Measurements from ENCODE around the gene SVOP.
"Not testable (repeated sequence)": the region's sequence is repeated elsewhere in the genome, so short reads cannot be mapped to it uniquely, and the experiment has no call there.

Gene SVOP

GRCh38 chr12:109029411-109029810 lies 8.5 kb upstream of the SVOP start:
- no peak for DNase-seq (ENCODE audit: low spot score)

GRCh38 chr12:109028624-109029023 lies 7.8 kb upstream of the SVOP start:
- not testable (repeated sequence) for DNase-seq (ENCODE audit: low spot score)

GRCh38 chr12:109027767-109028166 lies 6.9 kb upstream of the SVOP start:
- DNase-seq (ENCODE audit: low spot score), result no peak

GRCh38 chr12:109020146-109020795 lies 597 bp downstream of the SVOP start:
- DNase-seq (ENCODE audit: low spot score), result no peak

- no peak for DNase-seq (ENCODE audit: low spot score)
Measured at GRCh38 chr12:109018296-109018695, 2.6 kb downstream of the SVOP start.

- DNase-seq (ENCODE audit: low spot score), result no peak
Measured at GRCh38 chr12:109016978-109017377, 3.9 kb downstream of the SVOP start.

GRCh38 chr12:109016016-109016415 lies 4.9 kb downstream of the SVOP start:
- DNase-seq (ENCODE audit: low spot score), result no peak

- DNase-seq (ENCODE audit: low spot score), result no peak
Measured at GRCh38 chr12:109014984-109015765, 5.7 kb downstream of the SVOP start.

GRCh38 chr12:109010259-109010658 lies 10.6 kb downstream of the SVOP start:
- no peak for DNase-seq (ENCODE audit: low spot score)

GRCh38 chr12:109009766-109010165 lies 11.1 kb downstream of the SVOP start:
- DNase-seq (ENCODE audit: low spot score), result no peak

GRCh38 chr12:109004017-109004416 lies 16.9 kb downstream of the SVOP start:
- no peak for DNase-seq (ENCODE audit: low spot score)

- DNase-seq (ENCODE audit: low spot score), result no peak
Measured at GRCh38 chr12:108996320-108996719, 24.5 kb downstream of the SVOP start.

GRCh38 chr12:108995370-108995992 lies 25.4 kb downstream of the SVOP start:
- no peak for DNase-seq (ENCODE audit: low spot score)

- not testable (repeated sequence) for DNase-seq (ENCODE audit: low spot score)
Measured at GRCh38 chr12:108990103-108990502, 30.8 kb downstream of the SVOP start.

GRCh38 chr12:108989376-108989775 lies 31.5 kb downstream of the SVOP start:
- no peak for DNase-seq (ENCODE audit: low spot score)

- no peak for DNase-seq (ENCODE audit: low spot score)
Measured at GRCh38 chr12:108985750-108986149, 35.1 kb downstream of the SVOP start.

GRCh38 chr12:108983227-108983626 lies 37.6 kb downstream of the SVOP start:
- DNase-seq (ENCODE audit: low spot score), result no peak

- no peak for DNase-seq (ENCODE audit: low spot score)
Measured at GRCh38 chr12:108982621-108983219, 38.1 kb downstream of the SVOP start.

GRCh38 chr12:108981835-108982234 lies 39.0 kb downstream of the SVOP start:
- no peak for DNase-seq (ENCODE audit: low spot score)

- DNase-seq (ENCODE audit: low spot score), result peak; percentile 20
Measured at GRCh38 chr12:108980831-108981618, 39.8 kb downstream of the SVOP start.

GRCh38 chr12:108977360-108977759 lies 43.5 kb downstream of the SVOP start:
- DNase-seq (ENCODE audit: low spot score), result no peak

- DNase-seq (ENCODE audit: low spot score), result no peak
Measured at GRCh38 chr12:108975024-108975593, 45.8 kb downstream of the SVOP start.
